ENCODE results near the gene PNMT. TPM values are rescaled to one million over a fixed set of nuclear protein-coding genes. Genes with fewer than 3 reads are reported as not detected.

PNMT gene
- total and polyA plus RNA-seq, 3 experiments from 2014 or later, result 0.39 TPM; not detected in 2

Other genes with a start within 250 kb of the PNMT start
- gene MED1, start 217.2 kb upstream of the PNMT start, total RNA-seq, result 10 to 100 TPM; 85.1 to 87.3 TPM
- 22.0 TPM for gene MED1, start 217.2 kb upstream of the PNMT start, polyA plus RNA-seq
- gene CDK12, start 207.0 kb upstream of the PNMT start, total RNA-seq, result 10 to 100 TPM; 86.9 to 91.8 TPM
- 5.6 TPM for gene CDK12, start 207.0 kb upstream of the PNMT start, polyA plus RNA-seq
- gene NEUROD2, start 60.5 kb upstream of the PNMT start, total RNA-seq, result not detected
- not detected for gene NEUROD2, start 60.5 kb upstream of the PNMT start, polyA plus RNA-seq
- not detected for gene PPP1R1B, start 41.5 kb upstream of the PNMT start, total RNA-seq
- not detected for gene PPP1R1B, start 41.5 kb upstream of the PNMT start, polyA plus RNA-seq
- 10 to 100 TPM; 71.4 to 74.1 TPM for gene STARD3, start 31.3 kb upstream of the PNMT start, total RNA-seq
- gene STARD3, start 31.3 kb upstream of the PNMT start, polyA plus RNA-seq, result 44.5 TPM
- gene TCAP, start 3.1 kb upstream of the PNMT start, total RNA-seq, result 1 to 10 TPM in 1 of 2 experiments, under 1 TPM in 1; 0.97 to 1.6 TPM
- gene TCAP, start 3.1 kb upstream of the PNMT start, polyA plus RNA-seq, result not detected
- gene PGAP3, start 19.6 kb downstream of the PNMT start, total RNA-seq, result 10 to 100 TPM; 11.8 to 12.1 TPM
- 22.4 TPM for gene PGAP3, start 19.6 kb downstream of the PNMT start, polyA plus RNA-seq
- gene ERBB2, start 31.6 kb downstream of the PNMT start, total RNA-seq, result 1 to 10 TPM; 3.6 to 3.9 TPM
- gene ERBB2, start 31.6 kb downstream of the PNMT start, polyA plus RNA-seq, result 2.4 TPM
- gene MIEN1, start 62.1 kb downstream of the PNMT start, total RNA-seq, result 10 to 100 TPM; 42.3 to 46.2 TPM
- 114 TPM for gene MIEN1, start 62.1 kb downstream of the PNMT start, polyA plus RNA-seq
- not detected for gene GRB7, start 69.5 kb downstream of the PNMT start, total RNA-seq
- not detected for gene GRB7, start 69.5 kb downstream of the PNMT start, polyA plus RNA-seq
- gene IKZF3, start 195.9 kb downstream of the PNMT start, total RNA-seq, result 100 to 1,000 TPM; 119 to 126 TPM
- gene IKZF3, start 195.9 kb downstream of the PNMT start, polyA plus RNA-seq, result 138 TPM
- under 1 TPM; 0.58 to 0.74 TPM for gene ZPBP2, start 199.7 kb downstream of the PNMT start, total RNA-seq
- 0.09 TPM for gene ZPBP2, start 199.7 kb downstream of the PNMT start, polyA plus RNA-seq